Gastrocnemius medialis (tissue), 4 donors: ENCODE measurements around the gene BICRAL. TPM values are rescaled to one million over a fixed set of nuclear protein-coding genes. Genes with fewer than 3 reads are reported as not detected.

Experiments
- ATAC-seq, 2 donors: fragments of 150-250 bp; one replicate each; pipeline ENCODE4 v1.9.1; 2016
- DNase-seq, 2 donors: peaks; one replicate each; pipeline ENCODE4 v3.0.0-alpha.2; 2019
- H3K27ac ChIP-seq, 4 donors: fragments of 200-600 bp; sonication (generic); 1 replicate in 1 of 4; 2 replicates in 3 of 4; pipeline ENCODE4 v1.5.1; 2016 to 2018; ENCODE audit warnings: mild to moderate bottlenecking in 2 of 4, moderate library complexity in 1 of 4
- H3K27me3 ChIP-seq, 3 donors: fragments of 200-600 bp; sonication (generic) in 2 of 3; 1 replicate in 1 of 3; 2 replicates in 2 of 3; pipeline versions ENCODE4 v1.5.1 to v1.6.0; 2016 to 2019; ENCODE audit warnings: mild to moderate bottlenecking in 1 of 3, moderate library complexity in 1 of 3
- H3K36me3 ChIP-seq, 2 donors: fragments of 200-600 bp; sonication (generic) in 1 of 2; one replicate each; pipeline ENCODE4 v1.5.1; 2017 to 2018
- H3K4me1 ChIP-seq, 2 donors: fragments of 200-600 bp; sonication (generic) in 1 of 2; one replicate each; pipeline ENCODE4 v1.5.1; 2016 to 2017; ENCODE audit warnings: mild to moderate bottlenecking in 2 of 2
- H3K4me3 ChIP-seq, 4 donors: fragments of 200-600 bp; sonication (generic) in 3 of 4; 1 replicate in 1 of 4; 2 replicates in 3 of 4; pipeline ENCODE4 v1.5.1; 2016 to 2019; ENCODE audit warnings: mild to moderate bottlenecking in 2 of 4
- H3K9me3 ChIP-seq, 3 donors: fragments of 200-600 bp; sonication (generic) in 2 of 3; 1 replicate in 1 of 3; 2 replicates in 2 of 3; pipeline ENCODE4 v1.5.1; 2016 to 2019
- CTCF ChIP-seq, 5 experiments: fragments of 450-650 bp in 3 of 5; fragments of 200-600 bp in 2 of 5; sonication (generic) in 2 of 5; IDR thresholded peaks in 4 of 5; conservative IDR thresholded peaks in 1 of 5; 1 replicate in 4 of 5; 2 replicates in 1 of 5; pipeline ENCODE4 v1.5.1; 2016 to 2019; ENCODE audit warnings: antibody characterized with exemption in 5 of 5, mild to moderate bottlenecking in 3 of 5, moderate library complexity in 3 of 5
- POLR2A ChIP-seq, 2 donors: fragments of 450-650 bp; IDR thresholded peaks; one replicate each; pipeline ENCODE4 v1.6.1; 2017; ENCODE audit warnings: antibody characterized with exemption in 2 of 2, mild to moderate bottlenecking in 2 of 2, moderate library complexity in 2 of 2
- in situ Hi-C, 4 donors: fragments of 200-750 bp; cut with MboI; loops; one replicate each; pipeline versions ENCODE4 v1.15.0 to v1.8.0; 2017; ENCODE audit warnings: low sequenced_read_pairs in 4 of 4
- intact Hi-C: fragments of 100-400 bp; cut with DNase I; formaldehyde crosslinking; loops from one replicate; pipeline ENCODE4 v1.15.1; 2023; ENCODE audit warnings: low total_unique reads
- total RNA-seq, 4 donors: library from RNA; depleted of rRNA; stranded (reverse); fragments of >200 nt; gene quantifications; one replicate each; pipeline versions ENCODE4 v1.1.0 to v1.2.3, GENCODE V29; 2016

Gene BICRAL
- total RNA-seq, 4 donors from 2014 or later, result 7.9 to 10.2 (median 9.7) TPM

GRCh38 chr6:42829561-42830092 is 47.8 kb downstream of the BICRAL start:
- intact Hi-C loops (no loop called here), in situ Hi-C loops (no loop called here)
- no peak overlapping the region for H3K27ac ChIP-seq
- H3K27me3 ChIP-seq, result no peaks in the 10 kb centered on the region
- no peaks in the 10 kb centered on the region for H3K4me1 ChIP-seq
- ATAC-seq (no peak), DNase-seq (no peak)
- H3K36me3 ChIP-seq, result peaks cover 0 to 32% of the 10 kb centered on the region in 2 donors
- no peak for TF ChIP-seq POLR2A (IDR thresholded peaks at IDR 0.05)
- no peak for TF ChIP-seq CTCF (IDR thresholded peaks at IDR 0.05 in 4 of 5, conservative IDR thresholded peaks at IDR 0.05 in 1 of 5)
- no peaks in the 10 kb centered on the region for H3K9me3 ChIP-seq
- H3K4me3 ChIP-seq, result no peak overlapping the region

- Histone ChIP-seq H3K9me3 (no peaks in the 10 kb centered on the region), H3K4me3 (no peak overlapping the region), H3K27me3 (no peaks in the 10 kb centered on the region), H3K4me1 (no peaks in the 10 kb centered on the region), H3K27ac (no peak overlapping the region), H3K36me3 (peaks cover 0 to 30% of the 10 kb centered on the region in 2 donors)
- DNase-seq (no peak), ATAC-seq (peak; percentile 23 to 30)
- in situ Hi-C loops, result no loop called here
- no peak for TF ChIP-seq POLR2A (IDR thresholded peaks at IDR 0.05)
- TF ChIP-seq CTCF (IDR thresholded peaks at IDR 0.05 in 4 of 5, conservative IDR thresholded peaks at IDR 0.05 in 1 of 5), result no peak
- intact Hi-C loops, result no loop called here
Observed at GRCh38 chr6:42831237-42831636, 49.4 kb downstream of the BICRAL start.

GRCh38 chr6:42834056-42834455 is 52.2 kb downstream of the BICRAL start:
- DNase-seq (no peak), ATAC-seq (no peak)
- in situ Hi-C loops (no loop called here), intact Hi-C loops (no loop called here)
- no peak overlapping the region for H3K27ac ChIP-seq
- peaks cover 0 to 14% of the 10 kb centered on the region in 2 donors for H3K36me3 ChIP-seq
- no peaks in the 10 kb centered on the region for H3K4me1 ChIP-seq
- no peak for TF ChIP-seq POLR2A (IDR thresholded peaks at IDR 0.05)
- no peak for TF ChIP-seq CTCF (IDR thresholded peaks at IDR 0.05 in 4 of 5, conservative IDR thresholded peaks at IDR 0.05 in 1 of 5)
- no peak overlapping the region for H3K4me3 ChIP-seq
- H3K9me3 ChIP-seq, result no peaks in the 10 kb centered on the region
- H3K27me3 ChIP-seq, result no peaks in the 10 kb centered on the region

- peaks cover 5 to 7% of the 10 kb centered on the region in 2 donors for H3K4me1 ChIP-seq
- H3K27ac ChIP-seq, result no peak overlapping the region
- in situ Hi-C loops, result no loop called here
- no peaks in the 10 kb centered on the region for H3K36me3 ChIP-seq
- DNase-seq (no peak), ATAC-seq (no peak)
- intact Hi-C loops, result no loop called here
- TF ChIP-seq POLR2A (IDR thresholded peaks at IDR 0.05) (no peak), CTCF (IDR thresholded peaks at IDR 0.05 in 4 of 5, conservative IDR thresholded peaks at IDR 0.05 in 1 of 5) (no peak)
- H3K9me3 ChIP-seq, result no peaks in the 10 kb centered on the region
- H3K4me3 ChIP-seq, result no peak overlapping the region
- no peaks in the 10 kb centered on the region for H3K27me3 ChIP-seq
Observed at GRCh38 chr6:42841844-42842584, 60.2 kb downstream of the BICRAL start.
